KMS-11 (cell line): Measurements from ENCODE around the gene SLC10A1.

ENCODE experiments used
- H2AFZ ChIP-seq: fragments of 200-600 bp; sonication (generic); 2 replicates; pipeline ENCODE4 v1.6.1; 2016; ENCODE audit warnings: antibody characterized with exemption, mixed run types, low read depth
- H3K27ac ChIP-seq: fragments of 200-600 bp; sonication (generic); 2 replicates; pipeline ENCODE4 v1.6.1; 2016; ENCODE audit warnings: mild to moderate bottlenecking, mixed run types
- H3K27me3 ChIP-seq: fragments of 200-600 bp; sonication (generic); 2 replicates; pipeline ENCODE4 v1.6.1; 2017; ENCODE audit warnings: mild to moderate bottlenecking, low read depth, mixed run types, moderate library complexity; ENCODE audit not compliant: insufficient read depth
- H3K36me3 ChIP-seq: fragments of 200-600 bp; sonication (generic); 2 replicates; pipeline ENCODE4 v1.6.1; 2017; ENCODE audit warnings: mild to moderate bottlenecking, mixed run types; ENCODE audit not compliant: insufficient read depth
- H3K4me1 ChIP-seq: fragments of 200-600 bp; sonication (generic); 2 replicates; pipeline ENCODE4 v1.6.1; 2016; ENCODE audit warnings: mild to moderate bottlenecking, low read depth, mixed run types; ENCODE audit not compliant: poor library complexity, severe bottlenecking
- H3K4me2 ChIP-seq: fragments of 200-600 bp; sonication (generic); 2 replicates; pipeline ENCODE4 v1.7.0; 2016; ENCODE audit warnings: mild to moderate bottlenecking, mixed run types
- H3K4me3 ChIP-seq: fragments of 200-600 bp; sonication (generic); IDR thresholded peaks from 2 replicates; pipeline ENCODE4 v1.6.1; 2017; ENCODE audit warnings: low read depth, low read length, mixed read lengths; ENCODE audit not compliant: insufficient read depth
- H3K79me2 ChIP-seq: fragments of 200-600 bp; sonication (generic); 2 replicates; pipeline ENCODE4 v1.6.1; 2016; ENCODE audit warnings: low read depth, mixed run types; ENCODE audit not compliant: insufficient read depth
- H3K9ac ChIP-seq: fragments of 200-600 bp; sonication (generic); 2 replicates; pipeline ENCODE4 v1.6.1; 2016; ENCODE audit warnings: mild to moderate bottlenecking, mixed run types
- H4K20me1 ChIP-seq: fragments of 200-600 bp; sonication (generic); 2 replicates; pipeline ENCODE4 v1.6.1; 2016; ENCODE audit warnings: mild to moderate bottlenecking, mixed run types; ENCODE audit not compliant: insufficient read depth
- CTCF ChIP-seq: fragments of 200-600 bp; sonication (generic); conservative IDR thresholded peaks from 2 replicates; pipeline ENCODE4 v1.6.1; 2017; ENCODE audit warnings: low read depth, mild to moderate bottlenecking, antibody characterized with exemption, low read length, moderate library complexity, mixed read lengths

SLC10A1 gene

GRCh38 chr14:69792887-69793421 lies 4.1 kb downstream of the SLC10A1 start:
- no peak overlapping the region for H2AFZ ChIP-seq

DNA sequence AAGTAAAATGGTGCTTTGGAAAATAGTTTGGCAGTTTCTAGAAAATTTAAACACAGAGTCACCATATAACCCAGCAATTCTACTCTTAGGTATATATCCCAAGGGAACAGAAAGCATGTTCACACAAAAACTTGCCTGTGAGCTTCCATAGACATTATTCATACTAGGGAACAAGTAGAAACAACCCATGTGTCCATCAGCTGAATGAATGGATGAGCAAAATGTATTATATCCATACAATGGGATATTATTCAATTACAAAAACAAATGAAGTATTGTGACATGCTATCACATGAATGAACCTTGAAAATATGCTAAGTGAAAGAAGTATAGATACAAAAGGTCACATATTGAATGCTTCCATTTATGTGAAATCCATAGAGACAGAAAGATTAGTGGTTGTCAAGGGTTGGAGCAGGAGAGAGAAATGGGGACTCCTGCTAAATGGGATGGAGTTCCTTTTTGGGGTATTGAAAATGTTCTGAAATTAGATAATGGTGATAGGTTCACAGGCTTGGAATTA lies 7.9 kb downstream of the SLC10A1 start:
- TF ChIP-seq CTCF, result no peak
- Histone ChIP-seq H3K4me2 (no peak overlapping the region), H3K27me3 (no peaks in the 10 kb centered on the region), H3K27ac (no peak overlapping the region), H3K4me1 (peaks cover 7% of the 10 kb centered on the region), H3K4me3 (no peak overlapping the region), H4K20me1 (no peaks in the 10 kb centered on the region), H3K36me3 (no peaks in the 10 kb centered on the region), H3K79me2 (no peaks in the 10 kb centered on the region), H2AFZ (no peak overlapping the region), H3K9ac (no peak overlapping the region)

More at GRCh38 chr14:69792887-69793421, 4.1 kb downstream of the SLC10A1 start:
- Histone ChIP-seq H3K79me2 (no peaks in the 10 kb centered on the region), H4K20me1 (no peaks in the 10 kb centered on the region), H3K27me3 (no peaks in the 10 kb centered on the region), H3K4me2 (no peak overlapping the region), H3K9ac (no peak overlapping the region), H3K4me1 (peaks cover 7% of the 10 kb centered on the region), H3K36me3 (no peaks in the 10 kb centered on the region), H3K4me3 (no peak overlapping the region), H3K27ac (no peak overlapping the region)
- TF ChIP-seq CTCF, result no peak

- Histone ChIP-seq H3K9ac (no peak overlapping the region), H3K36me3 (no peaks in the 10 kb centered on the region), H3K79me2 (no peaks in the 10 kb centered on the region), H3K27me3 (no peaks in the 10 kb centered on the region), H3K4me2 (no peak overlapping the region), H3K4me1 (peaks cover 7% of the 10 kb centered on the region), H4K20me1 (no peaks in the 10 kb centered on the region), H3K27ac (no peak overlapping the region), H2AFZ (no peak overlapping the region), H3K4me3 (no peak overlapping the region)
- TF ChIP-seq CTCF, result no peak
These were observed 10.4 kb downstream of the SLC10A1 start for GRCh38 chr14:69786603-69787002.

- Histone ChIP-seq H3K27ac (no peak overlapping the region), H4K20me1 (no peaks in the 10 kb centered on the region), H3K79me2 (no peaks in the 10 kb centered on the region), H3K4me1 (no peaks in the 10 kb centered on the region), H3K9ac (no peak overlapping the region), H3K4me3 (no peak overlapping the region), H3K4me2 (no peak overlapping the region), H3K36me3 (no peaks in the 10 kb centered on the region), H2AFZ (no peak overlapping the region), H3K27me3 (no peaks in the 10 kb centered on the region)
- no peak for TF ChIP-seq CTCF
These were observed 12.1 kb downstream of the SLC10A1 start for GRCh38 chr14:69784942-69785341.
